ENCODE measurements around the gene NDUFS8.

DNA sequence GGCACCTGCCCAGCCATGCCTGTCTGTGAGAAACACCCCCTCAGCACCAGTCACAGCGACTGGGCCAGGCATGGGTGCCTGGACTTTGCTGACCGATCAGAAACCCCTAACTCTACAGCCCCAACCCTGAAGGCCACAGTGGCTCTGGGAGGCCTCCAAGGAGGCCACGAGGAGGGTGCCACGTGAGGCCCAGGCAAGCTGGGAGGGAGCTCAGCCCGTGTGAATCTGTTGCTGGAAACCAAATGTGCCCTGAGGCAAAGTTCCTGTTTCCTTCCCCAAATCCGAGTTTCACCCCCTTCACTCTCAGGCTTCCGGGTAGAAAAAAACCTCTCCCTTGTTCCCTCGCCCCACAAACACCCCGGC, 27.9 kb upstream of the NDUFS8 start:
- TF ChIP-seq, protein P1, sequence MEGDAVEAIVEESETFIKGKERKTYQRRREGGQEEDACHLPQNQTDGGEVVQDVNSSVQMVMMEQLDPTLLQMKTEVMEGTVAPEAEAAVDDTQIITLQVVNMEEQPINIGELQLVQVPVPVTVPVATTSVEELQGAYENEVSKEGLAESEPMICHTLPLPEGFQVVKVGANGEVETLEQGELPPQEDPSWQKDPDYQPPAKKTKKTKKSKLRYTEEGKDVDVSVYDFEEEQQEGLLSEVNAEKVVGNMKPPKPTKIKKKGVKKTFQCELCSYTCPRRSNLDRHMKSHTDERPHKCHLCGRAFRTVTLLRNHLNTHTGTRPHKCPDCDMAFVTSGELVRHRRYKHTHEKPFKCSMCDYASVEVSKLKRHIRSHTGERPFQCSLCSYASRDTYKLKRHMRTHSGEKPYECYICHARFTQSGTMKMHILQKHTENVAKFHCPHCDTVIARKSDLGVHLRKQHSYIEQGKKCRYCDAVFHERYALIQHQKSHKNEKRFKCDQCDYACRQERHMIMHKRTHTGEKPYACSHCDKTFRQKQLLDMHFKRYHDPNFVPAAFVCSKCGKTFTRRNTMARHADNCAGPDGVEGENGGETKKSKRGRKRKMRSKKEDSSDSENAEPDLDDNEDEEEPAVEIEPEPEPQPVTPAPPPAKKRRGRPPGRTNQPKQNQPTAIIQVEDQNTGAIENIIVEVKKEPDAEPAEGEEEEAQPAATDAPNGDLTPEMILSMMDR (IDR thresholded peaks at IDR 0.05): no peak
- no peak for TF ChIP-seq POLR2A (IDR thresholded peaks at IDR 0.05)

Measured in testis (tissue), 2 donors.